OCI-LY1 (cell line): ENCODE data around the gene OR8G5.

Source experiments
- CTCF ChIP-seq: fragments of 200-600 bp; sonication (generic), shearing (Covaris generic); IDR thresholded peaks from 2 replicates; pipeline ENCODE4 v1.5.1; 2017; ENCODE audit warnings: mild to moderate bottlenecking, antibody characterized with exemption, low read length, moderate library complexity, mixed read lengths
- EZH2 ChIP-seq: fragments of 200-600 bp; sonication (generic), shearing (Covaris generic); IDR thresholded peaks from 2 replicates; pipeline ENCODE4 v1.8.0; 2017; ENCODE audit warnings: borderline replicate concordance, mixed run types, mild to moderate bottlenecking, antibody characterized with exemption, low read length, moderate library complexity, mixed read lengths

- no peak for TF ChIP-seq CTCF
- no peak for TF ChIP-seq EZH2
These were observed 39.8 kb downstream of the OR8G5 start for GRCh38 chr11:124296016-124296415.
